GM18867 (cell line): ENCODE results near the gene KANK2.
"Not testable (repeated sequence)": the region's sequence is repeated elsewhere in the genome, so short reads cannot be mapped to it uniquely, and the experiment has no call there.

Source experiments
- ATAC-seq: cut with Tn5 transposase; IDR thresholded peaks from one replicate; pipeline ENCODE4 v1.9.1; 2021; ENCODE audit warnings: mild to moderate bottlenecking, moderate library complexity; ENCODE audit not compliant: unreplicated experiment

KANK2 gene

GRCh38 chr19:11198769-11199424 lies 1.6 kb upstream of the KANK2 start:
- no peak for ATAC-seq

GRCh38 chr19:11198175-11198534 lies 810 bp upstream of the KANK2 start:
- no peak for ATAC-seq

- no peak for ATAC-seq
Observed at GRCh38 chr19:11196406-11197287, 698 bp downstream of the KANK2 start.

- no peak for ATAC-seq
Observed at GRCh38 chr19:11195681-11196080, 1.7 kb downstream of the KANK2 start.

- no peak for ATAC-seq
Observed at GRCh38 chr19:11194656-11195558, 2.4 kb downstream of the KANK2 start.

- no peak for ATAC-seq
Observed at GRCh38 chr19:11194173-11194572, 3.2 kb downstream of the KANK2 start.

- ATAC-seq, result no peak
Observed at GRCh38 chr19:11192957-11193939, 4.1 kb downstream of the KANK2 start.

GRCh38 chr19:11191934-11192333 lies 5.4 kb downstream of the KANK2 start:
- ATAC-seq, result no peak

GRCh38 chr19:11191273-11191755 lies 6.0 kb downstream of the KANK2 start:
- no peak for ATAC-seq

- ATAC-seq, result no peak
Observed at GRCh38 chr19:11190501-11190900, 6.8 kb downstream of the KANK2 start.

GRCh38 chr19:11187441-11187840 lies 9.9 kb downstream of the KANK2 start:
- no peak for ATAC-seq

GRCh38 chr19:11182994-11183393 lies 14.4 kb downstream of the KANK2 start:
- ATAC-seq, result no peak

- no peak for ATAC-seq
Observed at GRCh38 chr19:11181488-11181887, 15.9 kb downstream of the KANK2 start.

- not testable (repeated sequence) for ATAC-seq
Observed at GRCh38 chr19:11180975-11181374, 16.4 kb downstream of the KANK2 start.

- no peak for ATAC-seq
Observed at GRCh38 chr19:11180346-11180745, 17.0 kb downstream of the KANK2 start.

GRCh38 chr19:11179716-11180297 lies 17.5 kb downstream of the KANK2 start:
- peak; percentile 56 for ATAC-seq

- not testable (repeated sequence) for ATAC-seq
Observed at GRCh38 chr19:11179145-11179465, 18.2 kb downstream of the KANK2 start.

- ATAC-seq, result no peak
Observed at GRCh38 chr19:11177592-11177991, 19.8 kb downstream of the KANK2 start.

- ATAC-seq, result no peak
Observed at GRCh38 chr19:11176466-11177193, 20.7 kb downstream of the KANK2 start.
